Neural crest cell (in vitro differentiated cells): Measurements from ENCODE around the gene OGN. TPM values are rescaled to one million over a fixed set of nuclear protein-coding genes. Genes with fewer than 3 reads are reported as not detected.

Experiments used
- DNase-seq: peaks from one replicate; pipeline ENCODE4 v3.0.0; 2021; ENCODE audit warnings: low read depth, mixed read lengths, low spot score
- H3K27ac Mint-ChIP-seq: one replicate; pipeline ENCODE4 v1.8.0; 2021; ENCODE audit warnings: mild to moderate bottlenecking, mixed read lengths; ENCODE audit not compliant: unreplicated experiment
- H3K27me3 Mint-ChIP-seq: 2 replicates; pipeline ENCODE4 v1.8.0; 2021; ENCODE audit warnings: low read depth, mild to moderate bottlenecking, mixed read lengths
- H3K36me3 Mint-ChIP-seq: 2 replicates; pipeline ENCODE4 v1.8.0; 2021; ENCODE audit warnings: low read depth, mild to moderate bottlenecking, mixed read lengths
- H3K4me1 Mint-ChIP-seq: 2 replicates; pipeline ENCODE4 v1.8.0; 2021; ENCODE audit warnings: mixed read lengths
- H3K4me3 Mint-ChIP-seq: one replicate; pipeline ENCODE4 v1.8.0; 2021; ENCODE audit warnings: mild to moderate bottlenecking, mixed read lengths
- H3K9me3 Mint-ChIP-seq: 2 replicates; pipeline ENCODE4 v1.8.0; 2021; ENCODE audit warnings: mixed read lengths
- CTCF ChIP-seq: fragments of 200-600 bp; sonication (generic); conservative IDR thresholded peaks from 2 replicates; pipeline ENCODE4 v1.5.0; 2021; ENCODE audit warnings: antibody characterized with exemption, mild to moderate bottlenecking
- total RNA-seq: library from RNA; stranded (reverse); gene quantifications from 2 replicates; pipeline ENCODE4 v1.2.1, GENCODE V29; 2021

OGN gene
- total RNA-seq, 1 donor from 2014 or later = not detected

- H3K27me3 Mint-ChIP-seq = no peaks in the 10 kb centered on the region
- no peaks in the 10 kb centered on the region for H3K9me3 Mint-ChIP-seq
- TF ChIP-seq CTCF = no peak
- no peaks in the 10 kb centered on the region for H3K36me3 Mint-ChIP-seq
- H3K4me3 Mint-ChIP-seq = no peak overlapping the region
- no peak for DNase-seq
- no peak overlapping the region for H3K27ac Mint-ChIP-seq
- peaks cover 8% of the 10 kb centered on the region for H3K4me1 Mint-ChIP-seq
Measured at GRCh38 chr9:92426501-92427145, 22.2 kb upstream of the OGN start.

- DNase-seq = no peak
Measured at GRCh38 chr9:92425474-92425873, 21.1 kb upstream of the OGN start.

GRCh38 chr9:92424340-92424739 lies 20.0 kb upstream of the OGN start, which contains the start of gene OMD:
Gene OMD, minus strand, starts transcription at chr9:92424471. Its CDS starts 6,913 bp downstream, at chr9:92417558.
- Mint-ChIP-seq H3K27ac (no peak within 1 kb of the TSS), H3K4me1 (peaks cover 8% of the 10 kb centered on the region), H3K27me3 (no peaks in the 10 kb centered on the region)

More at GRCh38 chr9:92425474-92425873, 21.1 kb upstream of the OGN start:
- Mint-ChIP-seq H3K36me3 (no peaks in the 10 kb centered on the region), H3K27ac (no peak overlapping the region), H3K9me3 (no peaks in the 10 kb centered on the region), H3K4me3 (no peak overlapping the region), H3K4me1 (peaks cover 8% of the 10 kb centered on the region), H3K27me3 (no peaks in the 10 kb centered on the region)
- no peak for TF ChIP-seq CTCF

GRCh38 chr9:92423612-92424011 lies 19.2 kb upstream of the OGN start:
- peaks cover 8% of the 10 kb centered on the region for H3K4me1 Mint-ChIP-seq
- H3K4me3 Mint-ChIP-seq = no peak overlapping the region
- no peak for DNase-seq
- H3K9me3 Mint-ChIP-seq = no peaks in the 10 kb centered on the region
- H3K27me3 Mint-ChIP-seq = no peaks in the 10 kb centered on the region
- no peaks in the 10 kb centered on the region for H3K36me3 Mint-ChIP-seq
- H3K27ac Mint-ChIP-seq = no peak overlapping the region
- TF ChIP-seq CTCF = no peak

More at GRCh38 chr9:92424340-92424739, 20.0 kb upstream of the OGN start, which contains the start of gene OMD:
- no peak within 1 kb of the TSS for H3K4me3 Mint-ChIP-seq
- H3K9me3 Mint-ChIP-seq = no peaks in the 10 kb centered on the region
- no peak for TF ChIP-seq CTCF
- H3K36me3 Mint-ChIP-seq = no peaks in the 10 kb centered on the region
- DNase-seq = no peak

- no peaks in the 10 kb centered on the region for H3K9me3 Mint-ChIP-seq
- H3K27ac Mint-ChIP-seq = no peak overlapping the region
- no peak for DNase-seq
- no peak for TF ChIP-seq CTCF
- no peak overlapping the region for H3K4me3 Mint-ChIP-seq
- peaks cover 8% of the 10 kb centered on the region for H3K4me1 Mint-ChIP-seq
- H3K36me3 Mint-ChIP-seq = no peaks in the 10 kb centered on the region
- H3K27me3 Mint-ChIP-seq = no peaks in the 10 kb centered on the region
Measured at GRCh38 chr9:92422611-92423338, 18.4 kb upstream of the OGN start.
